ENCODE data around the gene MYT1. TPM values are rescaled to one million over a fixed set of nuclear protein-coding genes. Genes with fewer than 3 reads are reported as not detected.
A peak's percentile ranks its signal among the peaks of the same experiment; 100 is the strongest.

The MYT1 gene
- polyA plus RNA-seq, 3 donors from 2014 or later = not detected

DNA sequence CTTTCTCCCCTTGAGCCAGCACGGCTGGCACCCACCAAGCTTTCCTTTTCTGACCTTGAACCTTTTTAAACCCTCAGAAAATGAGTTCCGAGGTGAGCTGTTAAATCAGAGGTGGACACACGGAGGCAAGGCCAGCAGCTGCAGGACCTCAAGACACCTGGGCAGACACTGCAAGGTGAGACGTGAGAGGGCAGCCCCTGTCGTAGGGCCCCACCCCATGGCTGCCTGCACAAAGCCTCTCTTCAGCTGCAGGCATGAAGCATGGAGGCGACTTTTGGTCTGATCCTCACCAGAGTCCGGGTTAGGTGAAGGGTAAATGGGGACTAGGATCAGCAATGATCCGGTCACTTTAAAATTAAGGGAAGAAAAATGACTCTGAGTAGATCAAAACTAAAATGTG, 25.7 kb downstream of the MYT1 start:
- H3K27ac Mint-ChIP-seq = no peak overlapping the region
- H3K4me1 Mint-ChIP-seq = peaks cover 12 to 22% of the 10 kb centered on the region in 2 donors
- no peak overlapping the region for H3K4me3 Mint-ChIP-seq
- DNase-seq = no peak
- H3K36me3 Mint-ChIP-seq = no peaks in the 10 kb centered on the region
- peaks cover 0 to 3% (median 0%) of the 10 kb centered on the region in 6 donors for H3K9me3 Mint-ChIP-seq
- peaks cover 6 to 14% (median 11%) of the 10 kb centered on the region in 3 donors for H3K27me3 Mint-ChIP-seq (ENCODE audit: low read depth in 3 of 3)

DNA sequence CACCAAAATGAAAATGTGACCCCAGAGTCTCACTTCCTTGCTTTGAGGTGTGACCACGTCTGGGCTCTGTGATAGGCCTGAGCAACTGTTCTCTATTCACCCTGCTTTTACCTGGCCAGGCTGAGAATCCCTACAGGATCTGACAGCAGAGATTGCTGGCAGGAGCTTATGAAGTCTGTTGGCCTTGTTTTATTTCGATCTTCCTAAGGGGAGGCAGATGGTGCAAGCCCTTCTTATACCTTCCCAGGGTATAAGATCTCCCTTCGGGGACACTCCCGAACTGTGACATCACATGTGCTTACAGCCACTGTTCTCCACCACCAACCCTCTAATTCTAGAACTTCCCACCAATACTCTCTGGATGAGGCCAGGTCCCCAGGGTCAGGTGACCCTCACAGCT, 26.8 kb downstream of the MYT1 start:
- no peak for DNase-seq
- Mint-ChIP-seq H3K27me3 (ENCODE audit: low read depth in 3 of 3) (peaks cover 6 to 11% (median 11%) of the 10 kb centered on the region in 3 donors), H3K9me3 (peaks cover 0 to 3% (median 0%) of the 10 kb centered on the region in 6 donors), H3K4me3 (no peak overlapping the region), H3K36me3 (no peaks in the 10 kb centered on the region), H3K4me1 (peaks cover 2 to 12% of the 10 kb centered on the region in 2 donors), H3K27ac (no peak overlapping the region)

DNA sequence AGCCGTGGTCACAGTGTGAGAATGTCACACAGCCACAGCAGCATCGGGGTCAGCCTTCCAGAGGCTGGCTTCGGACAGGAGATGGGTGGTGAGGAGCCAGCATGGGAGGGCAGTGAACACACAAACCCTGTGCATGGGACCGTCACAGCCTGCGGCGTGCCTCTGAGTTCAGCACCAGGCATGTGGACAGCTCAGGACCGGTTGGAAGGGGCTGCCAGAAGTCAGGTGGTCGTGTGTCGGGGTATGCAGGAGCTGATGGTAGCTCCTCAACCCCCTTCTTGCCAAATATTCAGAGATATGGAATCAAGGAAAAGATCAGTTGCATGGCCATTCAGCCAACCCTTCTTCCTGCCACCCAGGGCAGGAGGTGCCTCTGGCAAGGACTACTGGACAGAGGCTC, 28.2 kb downstream of the MYT1 start:
- no peaks in the 10 kb centered on the region for H3K36me3 Mint-ChIP-seq
- no peak overlapping the region for H3K27ac Mint-ChIP-seq
- no peak overlapping the region for H3K4me3 Mint-ChIP-seq
- H3K27me3 Mint-ChIP-seq (ENCODE audit: low read depth in 3 of 3) = peaks cover 6 to 12% (median 11%) of the 10 kb centered on the region in 3 donors
- H3K4me1 Mint-ChIP-seq = peaks cover 0 to 7% of the 10 kb centered on the region in 2 donors
- H3K9me3 Mint-ChIP-seq = no peaks in the 10 kb centered on the region
- DNase-seq = no peak

DNA sequence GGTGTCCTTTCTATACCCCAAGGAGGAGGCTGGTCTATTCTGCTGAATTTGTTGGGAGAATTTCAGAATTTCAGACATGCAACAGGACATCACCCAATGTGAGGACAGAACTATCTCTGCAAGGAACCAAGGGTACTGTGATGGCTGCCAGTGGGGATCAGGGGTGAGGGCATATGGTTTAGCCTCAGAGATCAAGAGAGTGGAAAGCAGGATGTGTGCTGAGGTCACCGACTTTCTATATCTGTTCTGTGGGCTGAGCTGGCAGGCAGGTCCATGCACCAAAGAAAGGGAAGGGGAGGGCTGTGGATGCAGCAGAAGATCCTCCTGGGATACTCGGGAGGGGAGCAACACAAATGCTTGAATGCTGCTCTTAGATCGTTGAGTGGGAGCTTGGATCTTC, 28.8 kb downstream of the MYT1 start:
- H3K27ac Mint-ChIP-seq = peak overlapping the region in 1 of 6 donors; percentile 29
- no peak overlapping the region for H3K4me3 Mint-ChIP-seq
- H3K4me1 Mint-ChIP-seq = peaks cover 0 to 7% of the 10 kb centered on the region in 2 donors
- H3K9me3 Mint-ChIP-seq = no peaks in the 10 kb centered on the region
- no peak for DNase-seq
- H3K27me3 Mint-ChIP-seq (ENCODE audit: low read depth in 3 of 3) = peaks cover 6 to 12% (median 11%) of the 10 kb centered on the region in 3 donors
- H3K36me3 Mint-ChIP-seq = no peaks in the 10 kb centered on the region

DNA sequence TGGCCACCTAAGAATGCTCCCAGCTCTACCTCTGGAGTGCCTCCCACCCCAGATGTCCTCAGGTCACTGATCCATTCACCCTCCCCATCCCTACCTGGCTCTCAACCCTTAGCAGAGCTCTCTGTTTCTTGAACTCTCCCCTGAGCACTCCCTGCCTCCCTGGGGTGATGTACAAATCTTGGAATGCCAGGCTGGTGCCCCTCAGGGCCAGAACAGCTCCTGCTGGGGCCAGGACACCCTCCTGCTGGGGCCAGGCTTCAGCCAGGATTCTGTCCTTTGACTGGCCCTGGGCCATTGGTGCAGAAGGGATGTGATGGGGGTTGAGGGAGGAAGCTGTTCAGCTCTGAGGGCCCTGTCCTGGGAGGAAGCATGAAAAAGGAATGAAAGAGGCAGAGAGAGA, 30.0 kb downstream of the MYT1 start:
- Mint-ChIP-seq H3K27ac (no peak overlapping the region), H3K36me3 (no peaks in the 10 kb centered on the region)

DNA sequence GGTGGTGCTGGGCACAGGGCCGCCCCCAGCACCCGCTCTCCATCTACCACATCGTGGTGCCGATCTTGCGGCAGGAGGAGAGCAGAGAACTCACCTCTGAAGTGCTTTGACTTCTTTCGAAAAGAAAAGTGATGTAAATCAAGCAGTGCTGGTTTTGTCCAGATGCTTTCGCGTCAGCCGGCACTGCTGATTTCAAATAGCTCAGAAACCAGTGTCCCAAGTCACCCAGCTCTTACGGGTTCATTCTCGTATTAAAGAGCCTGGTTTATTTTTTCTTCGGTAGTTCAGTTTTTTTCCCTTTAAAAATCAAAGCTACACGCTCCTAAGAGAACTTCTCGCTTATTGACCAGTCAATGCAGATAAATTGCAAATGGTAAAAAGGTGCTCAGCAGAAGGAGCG, 32.1 kb downstream of the MYT1 start:
- no peaks in the 10 kb centered on the region for H3K36me3 Mint-ChIP-seq
- H3K9me3 Mint-ChIP-seq = no peaks in the 10 kb centered on the region
- peaks cover 0 to 7% of the 10 kb centered on the region in 2 donors for H3K4me1 Mint-ChIP-seq
- H3K4me3 Mint-ChIP-seq = no peak overlapping the region
- H3K27ac Mint-ChIP-seq = no peak overlapping the region
- no peak for DNase-seq
- peaks cover 10 to 16% (median 10%) of the 10 kb centered on the region in 3 donors for H3K27me3 Mint-ChIP-seq (ENCODE audit: low read depth in 3 of 3)

More for the DNA sequence above, 30.0 kb downstream of the MYT1 start:
- Mint-ChIP-seq H3K4me1 (peaks cover 0 to 7% of the 10 kb centered on the region in 2 donors), H3K4me3 (no peak overlapping the region), H3K9me3 (no peaks in the 10 kb centered on the region), H3K27me3 (ENCODE audit: low read depth in 3 of 3) (peaks cover 8 to 12% (median 9%) of the 10 kb centered on the region in 3 donors)
- DNase-seq = no peak

DNA sequence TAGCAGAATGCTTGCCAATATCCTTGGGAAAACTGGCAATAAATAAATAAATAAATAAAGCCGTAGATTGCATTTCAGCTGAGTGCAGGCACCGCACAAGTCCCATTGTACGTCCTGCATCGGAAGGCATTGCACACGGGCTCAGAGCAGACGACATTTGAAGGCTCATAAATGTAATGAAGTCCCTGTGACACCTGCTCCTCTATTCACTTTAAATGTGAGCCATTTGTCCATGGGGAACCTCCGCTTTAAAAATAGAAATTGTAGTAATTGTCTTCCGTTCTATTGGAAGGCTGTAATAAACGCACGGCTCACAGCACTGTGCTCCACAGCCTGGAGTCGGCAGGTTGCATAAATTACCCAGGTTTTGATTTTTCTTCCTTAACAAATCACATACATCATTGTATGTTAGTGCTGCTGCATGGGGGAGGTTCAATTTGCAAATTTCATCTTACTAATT, 32.6 kb downstream of the MYT1 start:
- no peak for DNase-seq
- Mint-ChIP-seq H3K4me1 (peaks cover 0 to 7% of the 10 kb centered on the region in 2 donors), H3K4me3 (no peak overlapping the region), H3K27me3 (ENCODE audit: low read depth in 3 of 3) (peaks cover 6 to 16% (median 9%) of the 10 kb centered on the region in 3 donors), H3K9me3 (no peaks in the 10 kb centered on the region), H3K27ac (no peak overlapping the region), H3K36me3 (no peaks in the 10 kb centered on the region)

DNA sequence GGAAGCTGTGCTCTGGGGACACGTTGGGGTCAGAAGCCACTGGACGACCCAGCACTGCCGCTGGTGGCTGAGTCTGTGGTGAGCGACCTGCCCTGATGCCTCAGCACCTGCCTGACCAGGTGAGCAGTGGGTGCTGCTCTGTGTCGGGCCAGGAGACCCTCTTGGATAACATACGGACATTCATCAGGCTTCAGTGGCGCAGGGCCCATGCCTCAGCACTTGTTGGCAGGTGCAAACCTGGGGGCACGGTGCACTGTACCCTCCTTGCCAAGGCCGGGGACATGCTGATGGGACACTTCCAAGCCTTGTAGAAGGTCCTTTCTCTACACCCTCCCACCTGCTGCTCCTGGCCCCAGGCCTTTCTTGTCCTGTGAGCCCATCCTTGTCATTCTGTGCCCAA, 34.1 kb downstream of the MYT1 start:
- H3K27me3 Mint-ChIP-seq (ENCODE audit: low read depth in 3 of 3) = peaks cover 2 to 18% (median 6%) of the 10 kb centered on the region in 3 donors
- H3K9me3 Mint-ChIP-seq = no peaks in the 10 kb centered on the region
- H3K27ac Mint-ChIP-seq = no peak overlapping the region
- H3K4me1 Mint-ChIP-seq = peaks cover 0 to under 1% of the 10 kb centered on the region in 2 donors
- no peak for DNase-seq
- H3K36me3 Mint-ChIP-seq = no peaks in the 10 kb centered on the region
- H3K4me3 Mint-ChIP-seq = no peak overlapping the region

DNA sequence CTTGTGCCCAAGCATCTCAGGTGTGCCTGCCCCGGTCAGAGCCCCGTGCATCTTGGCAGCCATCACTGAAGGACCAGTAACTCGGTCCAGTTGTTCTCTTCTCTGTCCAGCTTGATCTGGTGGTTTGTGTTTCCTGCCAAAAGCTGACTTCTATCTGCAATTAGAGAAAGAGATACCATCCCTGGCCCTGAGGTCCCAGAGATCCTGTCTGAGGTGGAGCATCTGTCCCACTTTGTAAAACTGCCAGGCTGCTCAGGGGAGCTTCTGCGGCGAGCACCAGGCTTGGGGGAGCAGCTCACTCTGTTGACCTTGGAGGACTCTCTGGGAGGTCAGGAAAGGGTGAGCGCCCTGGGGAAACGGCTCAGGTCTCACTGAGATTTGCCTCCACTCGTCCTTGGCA, 35.1 kb downstream of the MYT1 start:
- Mint-ChIP-seq H3K27me3 (ENCODE audit: low read depth in 3 of 3) (peaks cover 2 to 17% (median 6%) of the 10 kb centered on the region in 3 donors), H3K36me3 (no peaks in the 10 kb centered on the region), H3K27ac (no peak overlapping the region), H3K9me3 (no peaks in the 10 kb centered on the region), H3K4me1 (no peaks in the 10 kb centered on the region), H3K4me3 (no peak overlapping the region)
- DNase-seq = no peak

DNA sequence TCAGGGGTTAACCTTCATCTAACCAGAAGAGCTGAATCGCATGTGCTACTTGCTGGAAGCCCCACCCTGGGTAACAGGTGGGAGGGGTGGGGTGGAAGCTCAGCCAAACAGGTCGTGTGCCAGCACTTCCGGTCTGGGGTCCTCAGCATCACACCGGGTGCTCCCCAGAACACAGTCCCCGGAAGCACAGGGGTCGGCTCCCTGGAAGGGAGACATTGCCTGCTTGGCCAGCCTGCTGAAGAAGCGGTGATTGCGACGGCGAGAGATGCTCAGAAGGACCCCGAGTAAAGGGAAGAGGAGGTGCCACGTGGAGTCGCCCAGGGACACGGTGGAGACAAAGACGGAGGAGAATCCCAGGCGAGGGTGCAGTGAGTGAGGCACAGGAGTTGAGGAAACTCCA, 36.5 kb downstream of the MYT1 start:
- no peaks in the 10 kb centered on the region for H3K9me3 Mint-ChIP-seq
- no peaks in the 10 kb centered on the region for H3K36me3 Mint-ChIP-seq
- H3K4me1 Mint-ChIP-seq = no peaks in the 10 kb centered on the region
- DNase-seq = no peak
- H3K27ac Mint-ChIP-seq = no peak overlapping the region
- no peak overlapping the region for H3K4me3 Mint-ChIP-seq
- H3K27me3 Mint-ChIP-seq (ENCODE audit: low read depth in 3 of 3) = peaks cover 2 to 15% (median 4%) of the 10 kb centered on the region in 3 donors

DNA sequence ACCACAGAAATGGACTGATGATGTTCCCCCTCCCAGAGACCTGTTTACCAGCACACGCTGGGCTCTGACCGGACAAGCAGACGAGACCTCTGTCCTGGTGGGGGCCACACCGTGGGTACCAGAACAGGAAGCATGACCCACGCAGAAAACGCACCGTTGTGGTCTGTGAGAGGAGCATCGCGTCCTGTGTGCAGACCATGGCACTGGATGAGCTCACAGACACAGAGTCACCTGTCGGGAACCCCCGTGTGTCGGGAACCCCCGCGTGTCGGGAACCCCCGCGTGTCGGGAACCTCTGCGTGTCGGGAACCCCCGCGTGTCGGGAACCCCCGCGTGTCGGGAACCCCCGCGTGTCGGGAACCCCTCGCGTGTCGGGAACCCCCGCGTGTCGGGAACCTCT, 37.4 kb downstream of the MYT1 start:
- Mint-ChIP-seq H3K27ac (no peak overlapping the region), H3K4me1 (no peaks in the 10 kb centered on the region), H3K27me3 (ENCODE audit: low read depth in 3 of 3) (peaks cover 2 to 15% (median 4%) of the 10 kb centered on the region in 3 donors), H3K4me3 (no peak overlapping the region), H3K36me3 (no peaks in the 10 kb centered on the region), H3K9me3 (no peaks in the 10 kb centered on the region)
- no peak for DNase-seq

DNA sequence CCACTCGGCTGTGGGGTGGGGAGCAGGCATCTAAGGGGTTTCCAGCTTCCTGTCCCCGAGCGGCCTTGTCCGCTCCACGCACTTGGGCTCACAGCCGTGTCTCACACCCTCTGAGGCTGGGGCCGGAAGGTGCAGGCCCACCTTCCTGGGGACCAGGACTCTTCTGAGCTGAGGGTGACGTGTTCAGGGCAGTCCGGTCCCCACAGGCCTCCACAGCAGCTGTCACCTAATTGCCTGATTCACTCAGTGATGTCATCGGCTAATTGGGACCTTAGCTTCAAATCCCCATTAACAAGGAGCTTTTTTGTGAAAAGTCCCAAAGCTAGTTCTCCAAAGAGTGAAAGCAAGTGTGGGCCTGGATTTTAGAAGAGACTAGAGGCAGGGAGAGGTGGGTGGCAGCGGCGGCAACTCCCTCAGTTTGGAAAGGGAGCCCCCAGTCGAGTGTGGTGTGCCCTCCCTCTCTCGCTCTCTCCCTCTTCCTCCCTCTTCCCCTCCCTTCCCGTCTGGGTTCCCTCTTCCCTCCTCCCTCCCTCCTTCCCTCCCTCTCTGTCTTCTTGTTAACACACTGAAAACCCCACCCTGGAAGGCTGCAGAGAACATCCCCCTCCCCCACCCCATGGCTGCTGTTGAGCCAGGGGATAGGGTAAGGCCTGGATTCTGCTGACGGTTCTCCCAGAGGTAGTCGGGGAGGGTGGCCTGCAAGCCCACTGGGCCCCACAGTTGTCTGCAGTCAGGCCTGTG, 39.0 kb downstream of the MYT1 start:
- H3K4me3 Mint-ChIP-seq = no peak overlapping the region
- DNase-seq = no peak
- no peaks in the 10 kb centered on the region for H3K9me3 Mint-ChIP-seq
- no peaks in the 10 kb centered on the region for H3K36me3 Mint-ChIP-seq
- no peaks in the 10 kb centered on the region for H3K4me1 Mint-ChIP-seq
- no peak overlapping the region for H3K27ac Mint-ChIP-seq
- H3K27me3 Mint-ChIP-seq (ENCODE audit: low read depth in 3 of 3) = peaks cover 0 to 15% (median 4%) of the 10 kb centered on the region in 3 donors

DNA sequence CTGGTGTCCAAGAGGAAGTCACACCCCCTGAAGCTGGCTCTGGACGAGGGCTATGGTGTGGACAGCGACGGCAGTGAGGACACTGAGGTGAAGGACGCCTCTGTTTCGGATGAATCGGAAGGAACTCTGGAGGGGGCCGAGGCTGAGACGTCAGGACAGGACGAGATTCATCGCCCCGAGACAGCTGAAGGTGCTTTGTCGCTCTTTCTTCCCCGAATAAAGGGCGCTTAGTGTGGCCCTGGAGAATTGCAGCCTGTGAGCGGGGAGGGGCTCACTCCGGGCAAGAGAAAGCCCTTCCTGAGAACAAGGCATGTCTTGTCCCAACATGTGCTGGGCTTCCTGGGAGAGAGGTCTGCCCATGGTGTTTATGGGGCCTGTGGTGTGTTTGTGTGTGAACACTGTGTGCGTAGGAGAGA, 41.4 kb downstream of the MYT1 start:
- Mint-ChIP-seq H3K4me1 (no peaks in the 10 kb centered on the region), H3K27ac (no peak overlapping the region), H3K9me3 (no peaks in the 10 kb centered on the region), H3K36me3 (no peaks in the 10 kb centered on the region), H3K27me3 (ENCODE audit: low read depth in 3 of 3) (peaks cover 0 to 8% (median 1%) of the 10 kb centered on the region in 3 donors), H3K4me3 (no peak overlapping the region)
- DNase-seq = no peak

DNA sequence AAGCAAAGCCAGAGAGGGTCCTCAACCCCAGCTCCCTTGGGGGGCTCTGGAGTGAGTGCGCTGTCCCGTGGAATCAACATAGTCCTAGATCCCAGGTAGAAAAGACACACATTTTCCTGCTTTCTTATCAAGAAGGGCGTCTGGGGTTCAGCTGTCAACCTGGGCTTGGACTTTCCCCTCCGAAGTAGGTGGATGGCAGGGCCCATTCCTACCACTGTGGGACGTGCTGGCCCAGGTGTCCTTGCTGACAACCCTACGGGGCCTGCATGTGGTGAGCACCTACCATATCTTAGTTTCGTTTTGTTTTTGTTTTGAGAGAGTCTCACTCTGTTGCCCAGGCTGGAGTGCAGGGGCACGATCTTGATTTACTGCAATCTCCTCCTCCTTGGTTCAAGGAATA, 42.4 kb downstream of the MYT1 start:
- no peak overlapping the region for H3K27ac Mint-ChIP-seq
- H3K27me3 Mint-ChIP-seq (ENCODE audit: low read depth in 3 of 3) = peaks cover 0 to 9% (median 1%) of the 10 kb centered on the region in 3 donors
- H3K4me3 Mint-ChIP-seq = no peak overlapping the region
- H3K9me3 Mint-ChIP-seq = no peaks in the 10 kb centered on the region
- no peak for DNase-seq
- no peaks in the 10 kb centered on the region for H3K4me1 Mint-ChIP-seq
- H3K36me3 Mint-ChIP-seq = no peaks in the 10 kb centered on the region
